ENCODE results near the gene CRISPLD2. TPM values are rescaled to one million over a fixed set of nuclear protein-coding genes. Genes with fewer than 3 reads are reported as not detected.

CRISPLD2 gene
- total and polyA plus RNA-seq, 10 of the 15 experiments (the other 5 are each of a cell fraction or from before 2014, with no cell fraction given), result 0.03 to 0.30 (median 0.08) TPM; not detected in 5

DNA sequence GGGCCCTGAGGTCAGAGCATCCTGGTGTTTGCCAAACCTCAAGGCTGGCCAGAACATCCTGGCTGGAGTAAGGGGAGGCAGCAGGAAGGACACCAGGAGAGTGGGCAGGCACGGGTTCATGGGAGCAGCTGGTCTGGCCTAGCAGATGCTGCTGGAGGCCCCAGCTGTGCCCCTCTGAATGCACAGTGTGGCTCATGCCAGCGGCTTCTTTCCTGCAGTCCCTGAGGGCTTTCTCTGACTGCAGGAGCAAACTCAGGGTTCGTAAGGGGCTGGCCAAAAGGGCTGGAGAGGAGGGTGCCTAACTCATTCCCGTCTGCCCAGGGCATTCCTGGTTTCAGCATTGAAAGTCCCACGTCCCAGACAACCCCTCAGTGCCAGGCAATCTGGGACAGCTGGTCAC, 112.9 kb downstream of the CRISPLD2 start:
- DNase-seq (ENCODE audit: low read depth, low spot score) (no peak), FAIRE-seq (no peak), ATAC-seq (peak; percentile 22; the same call in 1 of the 3 replicates)
- 20% methylated on average over 5 of the region's 5 CpGs for WGBS (ENCODE audit: insufficient coverage, insufficient replicate concordance, low lambda C conversion rate, missing lambda C conversion rate)
- Histone ChIP-seq H3K4me1 (ENCODE audit: control insufficient read depth, insufficient read depth, low read length) (no peaks in the 10 kb centered on the region), H3K27ac (ENCODE audit: control insufficient read depth, insufficient read depth) (no peak overlapping the region), H3K27me3 (replicated peaks in 1 of 2; ENCODE audit: control insufficient read depth in 2 of 2, insufficient read depth in 2 of 2, low read length in 1 of 2) (peaks cover 0 to 1% of the 10 kb centered on the region in 2 experiments; a peak in 1 of 4 replicates), H2AFZ (ENCODE audit: control insufficient read depth, low read depth, low read length) (no peak overlapping the region), H3K4me2 (ENCODE audit: control insufficient read depth, insufficient read depth) (no peak overlapping the region), H3K79me2 (ENCODE audit: control insufficient read depth, insufficient read depth, low read length) (no peaks in the 10 kb centered on the region), H4K20me1 (ENCODE audit: control insufficient read depth, insufficient read depth) (no peaks in the 10 kb centered on the region), H3K4me3 (no peak overlapping the region), H3K36me3 (ENCODE audit: control insufficient read depth in 2 of 2, insufficient read depth in 2 of 2, low read length in 1 of 2) (no peaks in the 10 kb centered on the region), H3K9me3 (replicated peaks; ENCODE audit: control insufficient read depth, insufficient read depth, low read length) (no peaks in the 10 kb centered on the region; the same call in 2 of the 3 replicates), H3K9ac (ENCODE audit: control insufficient read depth, insufficient read depth, low read length) (no peak overlapping the region)
- ChIA-PET RAD21 (ENCODE audit: unreplicated experiment) (no interaction called here), SMC1A (ENCODE audit: uncharacterized antibody, unreplicated experiment) (interaction anchor here (1.7 to 2.2 kb wide), 2 partner anchors 13 to 38 kb away, joined by 4 to 8 read pairs; no protein-coding TSS in a partner anchor), CTCF (interaction anchor here (0.9 to 1.6 kb wide), 2 partner anchors 18 to 39 kb away, joined by 3 read pairs; no protein-coding TSS in a partner anchor), POLR2A (no interaction called here)
- TF ChIP-seq CBFB (IDR thresholded peaks at IDR 0.05; ENCODE audit: low read depth) (no peak), POLR2AphosphoS5 (IDR thresholded peaks at IDR 0.05; ENCODE audit: low read length) (no peak), DPF2 (IDR thresholded peaks at IDR 0.05) (no peak), EP300 (IDR thresholded peaks at IDR 0.05; ENCODE audit: borderline replicate concordance in 1 of 2, control insufficient read depth in 1 of 2, low read depth in 2 of 2, low read length in 2 of 2) (no peak)
- TF ChIP-seq, protein P1, sequence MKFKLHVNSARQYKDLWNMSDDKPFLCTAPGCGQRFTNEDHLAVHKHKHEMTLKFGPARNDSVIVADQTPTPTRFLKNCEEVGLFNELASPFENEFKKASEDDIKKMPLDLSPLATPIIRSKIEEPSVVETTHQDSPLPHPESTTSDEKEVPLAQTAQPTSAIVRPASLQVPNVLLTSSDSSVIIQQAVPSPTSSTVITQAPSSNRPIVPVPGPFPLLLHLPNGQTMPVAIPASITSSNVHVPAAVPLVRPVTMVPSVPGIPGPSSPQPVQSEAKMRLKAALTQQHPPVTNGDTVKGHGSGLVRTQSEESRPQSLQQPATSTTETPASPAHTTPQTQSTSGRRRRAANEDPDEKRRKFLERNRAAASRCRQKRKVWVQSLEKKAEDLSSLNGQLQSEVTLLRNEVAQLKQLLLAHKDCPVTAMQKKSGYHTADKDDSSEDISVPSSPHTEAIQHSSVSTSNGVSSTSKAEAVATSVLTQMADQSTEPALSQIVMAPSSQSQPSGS (IDR thresholded peaks at IDR 0.05; ENCODE audit: low read length), result no peak
- TF ChIP-seq, protein P2, sequence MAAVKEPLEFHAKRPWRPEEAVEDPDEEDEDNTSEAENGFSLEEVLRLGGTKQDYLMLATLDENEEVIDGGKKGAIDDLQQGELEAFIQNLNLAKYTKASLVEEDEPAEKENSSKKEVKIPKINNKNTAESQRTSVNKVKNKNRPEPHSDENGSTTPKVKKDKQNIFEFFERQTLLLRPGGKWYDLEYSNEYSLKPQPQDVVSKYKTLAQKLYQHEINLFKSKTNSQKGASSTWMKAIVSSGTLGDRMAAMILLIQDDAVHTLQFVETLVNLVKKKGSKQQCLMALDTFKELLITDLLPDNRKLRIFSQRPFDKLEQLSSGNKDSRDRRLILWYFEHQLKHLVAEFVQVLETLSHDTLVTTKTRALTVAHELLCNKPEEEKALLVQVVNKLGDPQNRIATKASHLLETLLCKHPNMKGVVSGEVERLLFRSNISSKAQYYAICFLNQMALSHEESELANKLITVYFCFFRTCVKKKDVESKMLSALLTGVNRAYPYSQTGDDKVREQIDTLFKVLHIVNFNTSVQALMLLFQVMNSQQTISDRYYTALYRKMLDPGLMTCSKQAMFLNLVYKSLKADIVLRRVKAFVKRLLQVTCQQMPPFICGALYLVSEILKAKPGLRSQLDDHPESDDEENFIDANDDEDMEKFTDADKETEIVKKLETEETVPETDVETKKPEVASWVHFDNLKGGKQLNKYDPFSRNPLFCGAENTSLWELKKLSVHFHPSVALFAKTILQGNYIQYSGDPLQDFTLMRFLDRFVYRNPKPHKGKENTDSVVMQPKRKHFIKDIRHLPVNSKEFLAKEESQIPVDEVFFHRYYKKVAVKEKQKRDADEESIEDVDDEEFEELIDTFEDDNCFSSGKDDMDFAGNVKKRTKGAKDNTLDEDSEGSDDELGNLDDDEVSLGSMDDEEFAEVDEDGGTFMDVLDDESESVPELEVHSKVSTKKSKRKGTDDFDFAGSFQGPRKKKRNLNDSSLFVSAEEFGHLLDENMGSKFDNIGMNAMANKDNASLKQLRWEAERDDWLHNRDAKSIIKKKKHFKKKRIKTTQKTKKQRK (IDR thresholded peaks at IDR 0.05; ENCODE audit: low read depth, low read length), result no peak
- TF ChIP-seq, protein P3, sequence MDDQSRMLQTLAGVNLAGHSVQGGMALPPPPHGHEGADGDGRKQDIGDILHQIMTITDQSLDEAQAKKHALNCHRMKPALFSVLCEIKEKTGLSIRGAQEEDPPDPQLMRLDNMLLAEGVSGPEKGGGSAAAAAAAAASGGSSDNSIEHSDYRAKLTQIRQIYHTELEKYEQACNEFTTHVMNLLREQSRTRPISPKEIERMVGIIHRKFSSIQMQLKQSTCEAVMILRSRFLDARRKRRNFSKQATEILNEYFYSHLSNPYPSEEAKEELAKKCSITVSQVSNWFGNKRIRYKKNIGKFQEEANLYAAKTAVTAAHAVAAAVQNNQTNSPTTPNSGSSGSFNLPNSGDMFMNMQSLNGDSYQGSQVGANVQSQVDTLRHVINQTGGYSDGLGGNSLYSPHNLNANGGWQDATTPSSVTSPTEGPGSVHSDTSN (IDR thresholded peaks at IDR 0.05; ENCODE audit: insufficient replicate concordance, low read depth, low read length), result no peak
- BruUV-seq (replicated peaks), result no TSS peak
- in situ Hi-C loops (cut with MboI), result no loop called here
- intact Hi-C loops (cut with micrococcal nuclease; ENCODE audit: unreplicated experiment), result no loop called here

Measured in GM12878 (cell line).